Stomach smooth muscle (tissue), 2 donors: Measurements from ENCODE around the gene PPP3CB.

Experiments
- H3K27ac ChIP-seq: one replicate; pipeline ENCODE4 v1.7.0; 2013; ENCODE audit warnings: mild to moderate bottlenecking, low read length, inconsistent platforms
- H3K27me3 ChIP-seq, 2 donors: one replicate each; pipeline ENCODE4 v1.7.0; 2013; ENCODE audit warnings: low read length in 2 of 2; ENCODE audit not compliant: insufficient read depth in 2 of 2, control insufficient read depth in 1 of 2
- H3K36me3 ChIP-seq, 2 donors: one replicate each; pipeline ENCODE4 v1.7.0; 2013; ENCODE audit warnings: low read length in 2 of 2; ENCODE audit not compliant: control insufficient read depth in 2 of 2, insufficient read depth in 2 of 2
- H3K4me1 ChIP-seq: one replicate; pipeline ENCODE4 v1.7.0; 2013; ENCODE audit warnings: low read length; ENCODE audit not compliant: control insufficient read depth, insufficient read depth
- H3K4me3 ChIP-seq, 2 donors: one replicate each; pipeline ENCODE4 v1.7.0; 2013; ENCODE audit warnings: low read length in 2 of 2
- H3K9ac ChIP-seq, 2 donors: one replicate each; pipeline ENCODE4 v1.7.0; 2013; ENCODE audit warnings: low read length in 2 of 2, mild to moderate bottlenecking in 1 of 2
- H3K9me3 ChIP-seq, 2 donors: one replicate each; pipeline ENCODE4 v1.7.0; 2013; ENCODE audit warnings: low read length in 2 of 2; ENCODE audit not compliant: control insufficient read depth in 2 of 2
- donor health status: healthy.
- donor health status: Pancreatic carcinoma.

The PPP3CB gene

GRCh38 chr10:73423309-73423708, 72.5 kb downstream of the PPP3CB start:
- Histone ChIP-seq H3K4me3 (no peak overlapping the region), H3K9ac (no peak overlapping the region), H3K27me3 (no peaks in the 10 kb centered on the region), H3K9me3 (no peaks in the 10 kb centered on the region), H3K4me1 (no peaks in the 10 kb centered on the region), H3K36me3 (peaks cover 34 to 44% of the 10 kb centered on the region in 2 donors), H3K27ac (no peak overlapping the region)

GRCh38 chr10:73416571-73416970, 79.3 kb downstream of the PPP3CB start:
- peaks cover 15% of the 10 kb centered on the region for H3K4me1 ChIP-seq
- H3K27ac ChIP-seq = no peak overlapping the region
- no peaks in the 10 kb centered on the region for H3K27me3 ChIP-seq
- H3K36me3 ChIP-seq = no peaks in the 10 kb centered on the region
- H3K4me3 ChIP-seq = no peak overlapping the region
- no peak overlapping the region for H3K9ac ChIP-seq
- no peaks in the 10 kb centered on the region for H3K9me3 ChIP-seq

- no peaks in the 10 kb centered on the region for H3K36me3 ChIP-seq
- peak overlapping the region; percentile 93 for H3K4me3 ChIP-seq
- peaks cover 15% of the 10 kb centered on the region for H3K4me1 ChIP-seq
- no peaks in the 10 kb centered on the region for H3K27me3 ChIP-seq
- peak overlapping the region; percentile 92 for H3K27ac ChIP-seq
- H3K9me3 ChIP-seq = no peaks in the 10 kb centered on the region
- peak overlapping the region; percentile 55 to 64 for H3K9ac ChIP-seq
Measured at GRCh38 chr10:73414230-73414945, 81.4 kb downstream of the PPP3CB start.

GRCh38 chr10:73413528-73414229, 82.1 kb downstream of the PPP3CB start, which contains the start of gene ANXA7:
Gene ANXA7, minus strand, starts transcription at chr10:73414058. Its CDS starts 13,202 bp downstream, at chr10:73400856.
- Histone ChIP-seq H3K4me3 (peak within 1 kb of the TSS; percentile 93), H3K9ac (peak within 1 kb of the TSS; percentile 70 to 91), H3K27ac (peak within 1 kb of the TSS; percentile 92), H3K27me3 (no peaks in the 10 kb centered on the region), H3K36me3 (no peaks in the 10 kb centered on the region), H3K4me1 (peaks cover 15% of the 10 kb centered on the region), H3K9me3 (no peaks in the 10 kb centered on the region)

- Histone ChIP-seq H3K36me3 (no peaks in the 10 kb centered on the region), H3K9me3 (no peaks in the 10 kb centered on the region), H3K4me3 (peak overlapping the region; percentile 93), H3K27ac (peak overlapping the region; percentile 92), H3K27me3 (no peaks in the 10 kb centered on the region), H3K4me1 (peaks cover 15% of the 10 kb centered on the region), H3K9ac (peak overlapping the region; percentile 70 to 91)
Measured at GRCh38 chr10:73413108-73413527, 82.7 kb downstream of the PPP3CB start.

- H3K9me3 ChIP-seq = no peaks in the 10 kb centered on the region
- no peak overlapping the region for H3K4me3 ChIP-seq
- H3K27me3 ChIP-seq = no peaks in the 10 kb centered on the region
- no peaks in the 10 kb centered on the region for H3K36me3 ChIP-seq
- no peak overlapping the region for H3K27ac ChIP-seq
- peaks cover 15% of the 10 kb centered on the region for H3K4me1 ChIP-seq
- no peak overlapping the region for H3K9ac ChIP-seq
Measured at GRCh38 chr10:73410897-73411296, 84.9 kb downstream of the PPP3CB start.

- Histone ChIP-seq H3K9me3 (no peaks in the 10 kb centered on the region), H3K27me3 (no peaks in the 10 kb centered on the region), H3K9ac (no peak overlapping the region), H3K4me3 (no peak overlapping the region), H3K36me3 (no peaks in the 10 kb centered on the region), H3K4me1 (peaks cover 8% of the 10 kb centered on the region), H3K27ac (no peak overlapping the region)
Measured at GRCh38 chr10:73408978-73409521, 86.8 kb downstream of the PPP3CB start.

- Histone ChIP-seq H3K36me3 (no peaks in the 10 kb centered on the region), H3K4me1 (peaks cover 5% of the 10 kb centered on the region)
Measured at GRCh38 chr10:73408061-73408460, 87.8 kb downstream of the PPP3CB start.

GRCh38 chr10:73407495-73407894, 88.3 kb downstream of the PPP3CB start:
- Histone ChIP-seq H3K4me3 (no peak overlapping the region), H3K27ac (no peak overlapping the region), H3K9me3 (no peaks in the 10 kb centered on the region), H3K27me3 (no peaks in the 10 kb centered on the region), H3K36me3 (no peaks in the 10 kb centered on the region), H3K9ac (no peak overlapping the region), H3K4me1 (no peaks in the 10 kb centered on the region)

More at GRCh38 chr10:73408061-73408460, 87.8 kb downstream of the PPP3CB start:
- Histone ChIP-seq H3K27me3 (no peaks in the 10 kb centered on the region), H3K27ac (no peak overlapping the region), H3K9me3 (no peaks in the 10 kb centered on the region), H3K9ac (no peak overlapping the region), H3K4me3 (no peak overlapping the region)

GRCh38 chr10:73406846-73407245, 89.0 kb downstream of the PPP3CB start:
- H3K27me3 ChIP-seq = no peaks in the 10 kb centered on the region
- no peak overlapping the region for H3K27ac ChIP-seq

More at GRCh38 chr10:73406846-73407245, 89.0 kb downstream of the PPP3CB start:
- no peak overlapping the region for H3K9ac ChIP-seq
- H3K4me1 ChIP-seq = no peaks in the 10 kb centered on the region
- no peaks in the 10 kb centered on the region for H3K9me3 ChIP-seq
- H3K36me3 ChIP-seq = no peaks in the 10 kb centered on the region
- no peak overlapping the region for H3K4me3 ChIP-seq
